Ovary (tissue), 9 donors: Measurements from ENCODE around the gene ARMC6. TPM values are rescaled to one million over a fixed set of nuclear protein-coding genes. Genes with fewer than 3 reads are reported as not detected.

Source experiments
- DNase-seq, 5 donors: peaks; one replicate each; pipeline ENCODE4 v3.0.0-alpha.2; 2019 to 2020
- H3K27ac ChIP-seq, 2 donors: fragments of 200-600 bp; one replicate each; pipeline versions ENCODE4 v1.5.1 to v1.8.0; 2019 to 2022
- H3K27me3 ChIP-seq: fragments of 200-600 bp; one replicate; pipeline ENCODE4 v1.8.0; 2022
- H3K36me3 ChIP-seq: fragments of 200-600 bp; sonication (generic); one replicate; pipeline ENCODE4 v1.5.1; 2019
- H3K4me1 ChIP-seq: one replicate; pipeline ENCODE4 v1.8.1; 2013; ENCODE audit warnings: mild to moderate bottlenecking, moderate library complexity; ENCODE audit not compliant: insufficient read depth
- H3K4me3 ChIP-seq: fragments of 200-600 bp; sonication (generic); one replicate; pipeline ENCODE4 v1.5.1; 2017
- H3K9me3 ChIP-seq, 2 donors: fragments of 200-600 bp in 1 of 2; sonication (generic) in 1 of 2; one replicate each; pipeline versions ENCODE4 v1.5.1 to v1.8.1; 2013 to 2019; ENCODE audit warnings: mild to moderate bottlenecking in 1 of 2, moderate library complexity in 1 of 2
- EP300 ChIP-seq: sonication (generic); formaldehyde crosslinking; IDR thresholded peaks from one replicate; pipeline ENCODE4 v1.6.1; 2017; ENCODE audit warnings: antibody characterized with exemption
- POLR2A ChIP-seq: fragments of 450-650 bp; IDR thresholded peaks from one replicate; pipeline ENCODE4 v1.6.1; 2017; ENCODE audit warnings: antibody characterized with exemption, mild to moderate bottlenecking, moderate library complexity
- WGBS, 3 donors: extraction: QIAGEN DNeasy Blood & Tissue Kit in 1 of 3; methylation state at CpG; one replicate each; pipeline versions ENCODE4 v1.1.5 to v1.1.7; 2013 to 2017; 5-methylcytosine and 5-hydroxymethylcytosine counted together
- intact Hi-C, 4 donors: fragments of 100-400 bp; cut with DNase I; formaldehyde crosslinking; loops; one replicate each; pipeline versions ENCODE4 v1.11.0 to v1.15.1; 2022 to 2023
- polyA plus RNA-seq, 2 donors: library from polyadenylated mRNA; stranded (reverse); fragments of 200-250 nt in 1 of 2; fragments of 350-450 nt in 1 of 2; fragmentation: Illumina TruSeq in 1 of 2; extraction: RNeasy Lipid Tissue Mini Kit (QIAGEN cat#74804) in 1 of 2; gene quantifications; one replicate each; pipeline ENCODE4 v1.2.3, GENCODE V29; 2013 to 2014
- total RNA-seq, 7 donors: library from RNA; depleted of rRNA in 2 of 7; stranded (reverse); fragments of >200 nt in 2 of 7; fragmentation: NEBNext Ultra II Directional in 3 of 7; extraction: Animal tissue kit (Norgen Biotek cat#: 25700) in 3 of 7; gene quantifications; one replicate each; pipeline versions ENCODE4 v1.1.0 to v1.2.4, GENCODE V29; 2016 to 2023
- TF ChIP-seq, protein P1 (sequence below), 3 donors: fragments of 450-650 bp in 2 of 3; fragments of 200-600 bp in 1 of 3; IDR thresholded peaks; one replicate each; pipeline versions ENCODE4 v1.5.1 to v1.8.0; 2016 to 2022; ENCODE audit warnings: antibody characterized with exemption in 3 of 3, mild to moderate bottlenecking in 1 of 3
- donor health status: DM: no; HTN: no; CAD: no; lungs with moderate emphysema.
- donor health status: DM: no; HTN: no; CAD: no.
- donor health status: Bipolar disorder and iron deficiency.
- donor health status: DM: yes; HTN: yes; CAD: no.
- donor health status: DM: no; HTN: no; CAD: no.
- donor health status: DM: yes; HTN: yes; CAD: no.

Gene ARMC6
- total and polyA plus RNA-seq, 9 donors: 7.0 to 27.5 (median 14.6) TPM

DNA sequence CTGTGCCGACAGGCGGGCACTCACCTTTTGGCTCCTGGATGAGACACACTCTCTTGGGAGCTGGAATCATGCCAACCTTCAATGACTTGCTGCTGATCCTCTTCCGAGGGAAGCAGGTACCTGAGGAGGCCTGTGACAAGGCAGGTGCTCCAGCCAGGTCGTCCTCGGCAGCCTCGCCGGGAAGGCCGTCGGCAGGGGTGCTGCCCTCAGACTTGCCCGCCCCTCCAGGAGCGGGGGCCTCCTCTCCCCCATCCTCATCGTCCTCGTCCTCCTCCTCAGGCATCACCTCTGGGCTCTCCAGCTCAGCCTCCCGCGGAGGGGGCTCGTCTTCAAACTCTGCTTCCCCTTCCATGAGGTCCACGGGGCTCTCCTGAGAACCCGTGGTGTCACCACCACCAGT is 29.3 kb upstream of the ARMC6 start:
- no peaks in the 10 kb centered on the region for H3K36me3 ChIP-seq
- intact Hi-C loops: no loop called here
- H3K9me3 ChIP-seq: no peaks in the 10 kb centered on the region
- no peaks in the 10 kb centered on the region for H3K4me1 ChIP-seq
- 86 to 91% (median 90%) methylated on average over 18 of the region's 18 CpGs for WGBS, 3 donors
- DNase-seq: no peak
- H3K27ac ChIP-seq: no peak overlapping the region
- no peak overlapping the region for H3K4me3 ChIP-seq
- TF ChIP-seq EP300 (no peak), POLR2A (no peak)
- TF ChIP-seq, protein P1, sequence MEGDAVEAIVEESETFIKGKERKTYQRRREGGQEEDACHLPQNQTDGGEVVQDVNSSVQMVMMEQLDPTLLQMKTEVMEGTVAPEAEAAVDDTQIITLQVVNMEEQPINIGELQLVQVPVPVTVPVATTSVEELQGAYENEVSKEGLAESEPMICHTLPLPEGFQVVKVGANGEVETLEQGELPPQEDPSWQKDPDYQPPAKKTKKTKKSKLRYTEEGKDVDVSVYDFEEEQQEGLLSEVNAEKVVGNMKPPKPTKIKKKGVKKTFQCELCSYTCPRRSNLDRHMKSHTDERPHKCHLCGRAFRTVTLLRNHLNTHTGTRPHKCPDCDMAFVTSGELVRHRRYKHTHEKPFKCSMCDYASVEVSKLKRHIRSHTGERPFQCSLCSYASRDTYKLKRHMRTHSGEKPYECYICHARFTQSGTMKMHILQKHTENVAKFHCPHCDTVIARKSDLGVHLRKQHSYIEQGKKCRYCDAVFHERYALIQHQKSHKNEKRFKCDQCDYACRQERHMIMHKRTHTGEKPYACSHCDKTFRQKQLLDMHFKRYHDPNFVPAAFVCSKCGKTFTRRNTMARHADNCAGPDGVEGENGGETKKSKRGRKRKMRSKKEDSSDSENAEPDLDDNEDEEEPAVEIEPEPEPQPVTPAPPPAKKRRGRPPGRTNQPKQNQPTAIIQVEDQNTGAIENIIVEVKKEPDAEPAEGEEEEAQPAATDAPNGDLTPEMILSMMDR (IDR thresholded peaks at IDR 0.05): no peak
- no peaks in the 10 kb centered on the region for H3K27me3 ChIP-seq

- 55 to 65% (median 61%) methylated on average over 3 of the region's 3 CpGs for WGBS, 3 donors
- Histone ChIP-seq H3K27ac (no peak overlapping the region), H3K4me3 (no peak overlapping the region), H3K9me3 (no peaks in the 10 kb centered on the region), H3K4me1 (no peaks in the 10 kb centered on the region), H3K36me3 (no peaks in the 10 kb centered on the region), H3K27me3 (no peaks in the 10 kb centered on the region)
- TF ChIP-seq, protein P1 (IDR thresholded peaks at IDR 0.05): no peak
- TF ChIP-seq EP300: no peak
- no peak for TF ChIP-seq POLR2A
- intact Hi-C loops: no loop called here
- no peak for DNase-seq
These were observed 27.2 kb upstream of the ARMC6 start for GRCh38 chr19:19006213-19006612.

- Histone ChIP-seq H3K4me1 (no peaks in the 10 kb centered on the region), H3K36me3 (no peaks in the 10 kb centered on the region), H3K27ac (no peak overlapping the region), H3K4me3 (no peak overlapping the region), H3K9me3 (no peaks in the 10 kb centered on the region), H3K27me3 (no peaks in the 10 kb centered on the region)
- no peak for DNase-seq
- 86 to 92% (median 90%) methylated on average over 18 of the region's 18 CpGs for WGBS, 3 donors
- intact Hi-C loops: no loop called here
- TF ChIP-seq POLR2A (no peak), EP300 (no peak)
These were observed 23.5 kb upstream of the ARMC6 start for GRCh38 chr19:19009951-19010350.

DNA sequence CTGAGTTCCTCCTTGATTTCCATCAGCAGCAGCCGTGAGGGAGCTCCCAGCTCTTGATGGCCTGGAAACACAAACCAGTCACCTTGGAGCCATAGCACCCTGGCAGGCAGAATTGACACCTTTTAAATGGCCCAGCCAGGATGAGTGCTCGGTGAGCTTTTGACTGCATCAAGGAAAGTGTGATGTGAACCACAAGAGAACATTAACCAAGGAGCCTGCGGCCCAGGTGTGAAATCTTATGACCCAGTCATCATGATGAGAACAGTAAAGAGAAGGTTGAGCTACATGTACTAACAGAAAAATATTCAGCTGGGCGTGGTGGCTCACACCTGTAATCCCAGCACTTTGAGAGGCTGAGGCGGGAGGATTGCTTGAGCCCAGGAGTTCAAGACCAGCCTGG is 22.9 kb upstream of the ARMC6 start:
- no peak for DNase-seq
- Histone ChIP-seq H3K36me3 (no peaks in the 10 kb centered on the region), H3K27ac (no peak overlapping the region), H3K9me3 (no peaks in the 10 kb centered on the region), H3K27me3 (no peaks in the 10 kb centered on the region), H3K4me3 (no peak overlapping the region), H3K4me1 (no peaks in the 10 kb centered on the region)
- WGBS, 3 donors: 94 to 96% (median 96%) methylated on average over 5 of the region's 5 CpGs
- TF ChIP-seq, protein P1 (IDR thresholded peaks at IDR 0.05): no peak
- no peak for TF ChIP-seq POLR2A
- no peak for TF ChIP-seq EP300
- intact Hi-C loops: no loop called here

DNA sequence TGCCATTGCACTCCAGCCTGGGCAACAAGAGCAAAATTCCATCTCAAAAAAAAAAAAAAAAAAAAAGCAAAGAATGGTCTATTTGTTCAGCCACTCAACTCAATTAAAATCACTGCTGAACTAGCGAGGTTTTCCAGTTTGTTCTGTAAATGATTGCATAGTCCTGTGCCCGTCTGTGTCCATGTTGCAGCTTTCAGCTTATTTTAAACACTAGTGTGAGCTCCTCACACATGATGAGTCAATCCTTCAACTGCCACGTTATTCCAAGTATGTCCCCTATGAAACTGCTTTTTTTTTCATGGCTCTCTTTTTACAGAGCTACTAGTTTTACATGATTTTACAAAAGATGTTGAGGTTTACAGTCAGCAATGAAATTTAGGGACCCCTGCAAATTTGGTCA is 12.3 kb upstream of the ARMC6 start:
- intact Hi-C loops: no loop called here
- H3K27me3 ChIP-seq: no peaks in the 10 kb centered on the region
- TF ChIP-seq EP300: no peak
- TF ChIP-seq POLR2A: no peak
- TF ChIP-seq, protein P1 (IDR thresholded peaks at IDR 0.05): no peak
- DNase-seq: no peak
- H3K9me3 ChIP-seq: no peaks in the 10 kb centered on the region
- 46 to 50% (median 49%) methylated on average over 3 of the region's 3 CpGs for WGBS, 3 donors
- H3K36me3 ChIP-seq: no peaks in the 10 kb centered on the region
- H3K27ac ChIP-seq: no peak overlapping the region
- H3K4me3 ChIP-seq: no peak overlapping the region
- H3K4me1 ChIP-seq: no peaks in the 10 kb centered on the region
